Ishikawa (cell line): ENCODE results near the gene NELL1.

Experiments used
- EGR1 ChIP-seq: IDR thresholded peaks from 2 replicates; pipeline ENCODE4 v1.6.1; 2012
- EP300 ChIP-seq: IDR thresholded peaks from 2 replicates; pipeline ENCODE4 v1.6.1; 2012; ENCODE audit warnings: borderline replicate concordance
- FOXM1 ChIP-seq: IDR thresholded peaks from 2 replicates; pipeline ENCODE4 v1.6.1; 2012; ENCODE audit warnings: low read depth, borderline replicate concordance
- RAD21 ChIP-seq: IDR thresholded peaks from 2 replicates; pipeline ENCODE4 v1.6.1; 2012; ENCODE audit warnings: low read depth
- TAF1 ChIP-seq: IDR thresholded peaks from 2 replicates; pipeline ENCODE4 v1.6.1; 2012; ENCODE audit warnings: low read depth, mild to moderate bottlenecking
- TF ChIP-seq, protein P1 (sequence below): IDR thresholded peaks from 2 replicates; pipeline ENCODE4 v1.6.1; 2012; ENCODE audit warnings: low read depth, mild to moderate bottlenecking
- TF ChIP-seq, protein P2 (sequence below): IDR thresholded peaks from 2 replicates; pipeline ENCODE4 v1.6.1; 2012

DNA sequence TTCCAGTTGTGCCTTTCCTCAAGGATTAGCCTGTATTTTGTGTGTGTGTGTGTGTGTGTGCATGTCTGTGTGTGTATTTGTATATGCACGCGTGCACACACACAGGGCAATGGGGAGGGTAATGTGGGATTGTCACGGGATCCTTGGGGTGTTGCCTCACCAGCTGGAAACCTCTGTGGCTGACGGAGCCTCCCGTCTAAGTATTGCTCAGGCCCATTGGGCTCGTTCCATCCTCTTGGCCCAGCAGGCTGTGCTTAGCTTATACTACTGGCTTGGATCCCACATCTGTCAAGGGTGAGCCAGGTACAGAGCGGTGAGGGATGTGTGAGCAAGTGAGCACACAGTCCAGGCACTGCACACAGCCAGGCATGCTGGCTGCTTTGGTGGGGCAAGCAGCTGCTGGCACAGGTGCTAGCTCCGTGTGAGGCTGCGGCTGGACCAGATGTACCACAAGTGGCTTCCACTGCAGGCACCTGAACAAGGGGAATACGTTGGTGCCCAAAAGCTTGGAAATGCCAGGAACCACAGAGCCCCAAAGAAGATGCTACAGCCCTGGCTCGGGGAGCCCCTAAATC lies 462.8 kb downstream of the NELL1 start:
- TF ChIP-seq, protein P1, sequence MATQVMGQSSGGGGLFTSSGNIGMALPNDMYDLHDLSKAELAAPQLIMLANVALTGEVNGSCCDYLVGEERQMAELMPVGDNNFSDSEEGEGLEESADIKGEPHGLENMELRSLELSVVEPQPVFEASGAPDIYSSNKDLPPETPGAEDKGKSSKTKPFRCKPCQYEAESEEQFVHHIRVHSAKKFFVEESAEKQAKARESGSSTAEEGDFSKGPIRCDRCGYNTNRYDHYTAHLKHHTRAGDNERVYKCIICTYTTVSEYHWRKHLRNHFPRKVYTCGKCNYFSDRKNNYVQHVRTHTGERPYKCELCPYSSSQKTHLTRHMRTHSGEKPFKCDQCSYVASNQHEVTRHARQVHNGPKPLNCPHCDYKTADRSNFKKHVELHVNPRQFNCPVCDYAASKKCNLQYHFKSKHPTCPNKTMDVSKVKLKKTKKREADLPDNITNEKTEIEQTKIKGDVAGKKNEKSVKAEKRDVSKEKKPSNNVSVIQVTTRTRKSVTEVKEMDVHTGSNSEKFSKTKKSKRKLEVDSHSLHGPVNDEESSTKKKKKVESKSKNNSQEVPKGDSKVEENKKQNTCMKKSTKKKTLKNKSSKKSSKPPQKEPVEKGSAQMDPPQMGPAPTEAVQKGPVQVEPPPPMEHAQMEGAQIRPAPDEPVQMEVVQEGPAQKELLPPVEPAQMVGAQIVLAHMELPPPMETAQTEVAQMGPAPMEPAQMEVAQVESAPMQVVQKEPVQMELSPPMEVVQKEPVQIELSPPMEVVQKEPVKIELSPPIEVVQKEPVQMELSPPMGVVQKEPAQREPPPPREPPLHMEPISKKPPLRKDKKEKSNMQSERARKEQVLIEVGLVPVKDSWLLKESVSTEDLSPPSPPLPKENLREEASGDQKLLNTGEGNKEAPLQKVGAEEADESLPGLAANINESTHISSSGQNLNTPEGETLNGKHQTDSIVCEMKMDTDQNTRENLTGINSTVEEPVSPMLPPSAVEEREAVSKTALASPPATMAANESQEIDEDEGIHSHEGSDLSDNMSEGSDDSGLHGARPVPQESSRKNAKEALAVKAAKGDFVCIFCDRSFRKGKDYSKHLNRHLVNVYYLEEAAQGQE = no peak
- TF ChIP-seq FOXM1 = no peak
- TF ChIP-seq RAD21 = no peak
- TF ChIP-seq, protein P2, sequence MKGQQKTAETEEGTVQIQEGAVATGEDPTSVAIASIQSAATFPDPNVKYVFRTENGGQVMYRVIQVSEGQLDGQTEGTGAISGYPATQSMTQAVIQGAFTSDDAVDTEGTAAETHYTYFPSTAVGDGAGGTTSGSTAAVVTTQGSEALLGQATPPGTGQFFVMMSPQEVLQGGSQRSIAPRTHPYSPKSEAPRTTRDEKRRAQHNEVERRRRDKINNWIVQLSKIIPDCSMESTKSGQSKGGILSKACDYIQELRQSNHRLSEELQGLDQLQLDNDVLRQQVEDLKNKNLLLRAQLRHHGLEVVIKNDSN = no peak
- no peak for TF ChIP-seq TAF1
- no peak for TF ChIP-seq EGR1
- TF ChIP-seq EP300 = no peak
